MCF 10A (cell line): ENCODE measurements around the gene GCNT1. TPM values are rescaled to one million over a fixed set of nuclear protein-coding genes. Genes with fewer than 3 reads are reported as not detected.

ENCODE experiments used
- BruUV-seq: library from RNA; stranded (reverse); fragments of 400-500 nt; replicated peaks from 2 replicates; lab custom pipeline; 2021; lab: Mats Ljungman, UMichigan
- CTCF ChIA-PET: fragments of 300-600 bp; sonication (Branson Sonifier 250); formaldehyde crosslinking; extraction: SDS; loops from one replicate; lab custom pipeline; 2021; ENCODE audit warnings: antibody characterized with exemption, inconsistent platforms; lab: Yijun Ruan, JAX
- POLR2A ChIA-PET: fragments of 300-600, 350-650 bp; sonication (Branson Sonifier 250); formaldehyde crosslinking; extraction: SDS; loops from one replicate; lab custom pipeline; 2020; ENCODE audit warnings: antibody characterized with exemption, inconsistent platforms; lab: Yijun Ruan, JAX
- DNase-seq: peaks from one replicate; pipeline ENCODE4 v3.0.0-alpha.2; 2018; ENCODE audit not compliant: unreplicated experiment
- H3K27ac Mint-ChIP-seq: one replicate; pipeline ENCODE4 v1.8.0; 2022; ENCODE audit warnings: mild to moderate bottlenecking, low read depth, mixed read lengths; ENCODE audit not compliant: unreplicated experiment
- H3K27me3 Mint-ChIP-seq: one replicate; pipeline ENCODE4 v1.8.0; 2022; ENCODE audit warnings: mixed read lengths; ENCODE audit not compliant: insufficient read depth, unreplicated experiment
- H3K36me3 Mint-ChIP-seq: one replicate; pipeline ENCODE4 v1.8.0; 2022; ENCODE audit warnings: mild to moderate bottlenecking, moderate library complexity, mixed read lengths; ENCODE audit not compliant: insufficient read depth, unreplicated experiment
- H3K4me1 Mint-ChIP-seq: one replicate; pipeline ENCODE4 v1.8.0; 2022; ENCODE audit warnings: mixed read lengths; ENCODE audit not compliant: insufficient read depth, unreplicated experiment
- H3K4me3 Mint-ChIP-seq: one replicate; pipeline ENCODE4 v1.8.0; 2022; ENCODE audit warnings: mild to moderate bottlenecking, moderate library complexity, mixed read lengths; ENCODE audit not compliant: unreplicated experiment
- H3K9me3 Mint-ChIP-seq: one replicate; pipeline ENCODE4 v1.8.0; 2022; ENCODE audit warnings: mixed read lengths; ENCODE audit not compliant: unreplicated experiment
- intact Hi-C: fragments of 100-400 bp; cut with micrococcal nuclease; formaldehyde crosslinking; loops from 2 replicates; pipeline ENCODE4 v1.14.1; 2022
- total RNA-seq: library from RNA; stranded (reverse); gene quantifications from 2 replicates; pipeline ENCODE4 v1.2.3, GENCODE V29; 2022
- TF ChIP-seq, protein P1 (sequence below): fragments of 200-600 bp; IDR thresholded peaks from one replicate; pipeline ENCODE4 v1.8.0; 2022; ENCODE audit warnings: antibody characterized with exemption, mild to moderate bottlenecking; ENCODE audit not compliant: unreplicated experiment

GCNT1 gene
- total RNA-seq, 1 experiment from 2014 or later, result 11.5 TPM

DNA sequence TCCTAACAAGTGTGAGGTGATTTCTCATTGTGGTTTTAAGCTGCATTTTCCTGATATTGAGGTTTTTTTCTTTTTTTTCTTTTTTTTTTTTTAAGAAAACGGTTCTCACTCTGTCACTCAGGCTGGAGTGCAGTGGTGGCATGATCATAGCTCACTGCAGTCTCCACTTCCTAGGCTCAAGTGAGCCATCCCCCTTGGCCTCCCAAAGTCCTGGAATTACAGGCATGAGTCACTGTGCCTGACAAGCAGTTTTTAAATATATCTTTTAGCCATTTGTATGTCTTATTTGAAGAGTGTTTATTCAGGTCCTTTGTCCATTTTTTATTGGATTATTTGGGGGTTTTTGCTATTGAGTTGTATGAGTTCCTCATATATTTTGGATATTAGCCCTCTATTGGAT lies 53.8 kb downstream of the GCNT1 start:
- POLR2A ChIA-PET, result interaction anchor here (0.6 kb wide), 1 partner anchor 12 kb away, joined by 3 read pairs; no protein-coding TSS in a partner anchor
- Mint-ChIP-seq H3K4me3 (no peak overlapping the region), H3K9me3 (no peaks in the 10 kb centered on the region), H3K36me3 (peaks cover 8% of the 10 kb centered on the region), H3K27ac (no peak overlapping the region), H3K4me1 (no peaks in the 10 kb centered on the region), H3K27me3 (no peaks in the 10 kb centered on the region)
- TF ChIP-seq, protein P1, sequence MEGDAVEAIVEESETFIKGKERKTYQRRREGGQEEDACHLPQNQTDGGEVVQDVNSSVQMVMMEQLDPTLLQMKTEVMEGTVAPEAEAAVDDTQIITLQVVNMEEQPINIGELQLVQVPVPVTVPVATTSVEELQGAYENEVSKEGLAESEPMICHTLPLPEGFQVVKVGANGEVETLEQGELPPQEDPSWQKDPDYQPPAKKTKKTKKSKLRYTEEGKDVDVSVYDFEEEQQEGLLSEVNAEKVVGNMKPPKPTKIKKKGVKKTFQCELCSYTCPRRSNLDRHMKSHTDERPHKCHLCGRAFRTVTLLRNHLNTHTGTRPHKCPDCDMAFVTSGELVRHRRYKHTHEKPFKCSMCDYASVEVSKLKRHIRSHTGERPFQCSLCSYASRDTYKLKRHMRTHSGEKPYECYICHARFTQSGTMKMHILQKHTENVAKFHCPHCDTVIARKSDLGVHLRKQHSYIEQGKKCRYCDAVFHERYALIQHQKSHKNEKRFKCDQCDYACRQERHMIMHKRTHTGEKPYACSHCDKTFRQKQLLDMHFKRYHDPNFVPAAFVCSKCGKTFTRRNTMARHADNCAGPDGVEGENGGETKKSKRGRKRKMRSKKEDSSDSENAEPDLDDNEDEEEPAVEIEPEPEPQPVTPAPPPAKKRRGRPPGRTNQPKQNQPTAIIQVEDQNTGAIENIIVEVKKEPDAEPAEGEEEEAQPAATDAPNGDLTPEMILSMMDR, result no peak
- CTCF ChIA-PET, result interaction anchor here (0.6 kb wide), 1 partner anchor 56 kb away, joined by 3 read pairs; no protein-coding TSS in a partner anchor
- intact Hi-C loops, result loop anchor here (10.0 kb wide), 1 partner anchor 58 kb away; the partner anchor contains the start of gene GCNT1
- no TSS peak for BruUV-seq
- DNase-seq, result peak; percentile 32

DNA sequence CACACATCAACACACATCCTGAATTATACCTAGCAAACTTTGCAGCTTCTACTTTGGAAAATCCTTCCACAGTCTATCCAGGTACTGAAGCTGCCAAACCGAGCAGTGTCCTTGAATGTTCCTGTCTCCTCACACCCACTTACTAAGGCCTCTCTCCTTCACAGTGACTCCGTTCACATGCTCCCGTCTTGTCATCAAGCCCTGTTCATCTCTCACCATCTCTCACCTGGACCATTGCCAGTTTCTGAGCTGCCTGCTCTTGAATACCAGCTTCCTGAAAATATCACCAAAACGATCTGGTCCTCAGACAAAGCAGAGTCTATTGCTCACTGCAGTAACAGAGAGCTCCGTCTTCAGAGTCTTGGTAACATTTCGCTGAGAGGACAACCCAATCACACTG lies 57.4 kb downstream of the GCNT1 start:
- CTCF ChIA-PET, result no interaction called here

DNA sequence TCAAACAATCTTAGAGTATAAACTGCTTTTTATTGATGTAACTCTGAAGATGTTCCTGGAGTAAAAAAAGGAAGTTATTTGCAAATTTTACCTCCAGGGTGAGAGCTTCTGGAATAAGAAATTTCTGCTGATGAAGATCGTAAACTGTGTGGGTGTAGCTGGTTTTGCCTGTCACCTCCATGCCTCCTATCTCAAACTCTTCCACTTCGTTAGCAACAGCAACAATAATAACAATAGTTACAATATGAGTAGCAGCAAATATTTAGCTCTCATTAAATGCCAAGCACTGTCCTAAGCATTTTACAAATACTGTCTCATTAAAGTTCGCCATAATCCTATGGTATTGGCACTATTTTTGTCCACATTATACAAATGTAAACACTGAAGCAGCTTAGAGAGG lies 57.9 kb downstream of the GCNT1 start:
- intact Hi-C loops, result loop anchor here (10.0 kb wide), 1 partner anchor 62 kb away; the partner anchor contains the start of gene GCNT1
- no TSS peak for BruUV-seq
- POLR2A ChIA-PET, result no interaction called here
- Mint-ChIP-seq H3K27me3 (no peaks in the 10 kb centered on the region), H3K4me1 (peaks cover 22% of the 10 kb centered on the region), H3K36me3 (peaks cover 15% of the 10 kb centered on the region), H3K4me3 (no peak overlapping the region), H3K9me3 (no peaks in the 10 kb centered on the region), H3K27ac (no peak overlapping the region)
- TF ChIP-seq, protein P1, result no peak
- DNase-seq, result no peak
- CTCF ChIA-PET, result no interaction called here

More for the DNA sequence above, 57.4 kb downstream of the GCNT1 start:
- Mint-ChIP-seq H3K27me3 (no peaks in the 10 kb centered on the region), H3K36me3 (peaks cover 15% of the 10 kb centered on the region), H3K27ac (no peak overlapping the region), H3K9me3 (no peaks in the 10 kb centered on the region), H3K4me1 (peaks cover 17% of the 10 kb centered on the region), H3K4me3 (no peak overlapping the region)
- intact Hi-C loops, result loop anchor here (10.0 kb wide), 1 partner anchor 62 kb away; the partner anchor contains the start of gene GCNT1
- TF ChIP-seq, protein P1, result no peak
- POLR2A ChIA-PET, result no interaction called here
- no TSS peak for BruUV-seq
- DNase-seq, result no peak

DNA sequence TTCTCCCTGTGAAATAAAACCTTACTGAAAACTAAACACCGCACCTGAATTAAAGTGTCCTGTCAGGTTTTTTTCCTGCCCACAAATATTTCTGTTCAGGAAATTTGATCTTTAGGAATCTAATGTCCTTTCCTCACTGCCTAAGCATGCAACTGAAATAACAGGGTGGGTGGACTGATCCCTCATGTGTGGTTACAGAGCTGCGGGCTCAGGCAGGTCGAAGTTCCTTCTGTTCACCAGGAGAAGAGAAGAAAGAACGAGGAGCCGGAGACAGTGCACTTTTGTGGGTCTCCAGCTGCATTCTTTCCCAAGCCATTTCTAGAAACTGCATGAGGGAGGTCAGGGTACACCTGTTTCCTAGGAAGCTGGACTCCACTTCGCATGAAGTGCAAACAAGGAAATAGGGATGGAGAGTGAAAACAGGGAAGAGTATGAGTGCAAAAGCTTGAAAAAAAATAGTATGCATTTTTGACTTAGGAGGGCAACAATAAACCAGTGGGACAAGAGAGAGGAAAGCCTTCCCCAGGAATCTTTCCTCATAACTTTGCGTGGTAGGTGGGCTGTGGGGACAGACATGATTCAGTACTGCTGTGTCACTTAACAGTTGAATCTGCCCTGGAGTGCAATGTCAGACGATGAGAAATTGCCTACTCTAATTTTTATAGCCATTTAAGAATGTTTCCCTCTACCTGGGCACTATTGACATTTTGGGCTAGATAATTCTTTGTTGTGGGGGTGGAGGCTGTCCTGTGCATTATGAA lies 60.3 kb downstream of the GCNT1 start:
- ChIA-PET CTCF (no interaction called here), POLR2A (no interaction called here)
- Mint-ChIP-seq H3K4me3 (no peak overlapping the region), H3K36me3 (peaks cover 15% of the 10 kb centered on the region), H3K27ac (no peak overlapping the region), H3K27me3 (no peaks in the 10 kb centered on the region), H3K9me3 (no peaks in the 10 kb centered on the region), H3K4me1 (peaks cover 25% of the 10 kb centered on the region)
- TF ChIP-seq, protein P1, result no peak
- BruUV-seq, result no TSS peak
- no peak for DNase-seq
- intact Hi-C loops, result loop anchor here (10.0 kb wide), 1 partner anchor 64 kb away; the partner anchor contains the start of gene GCNT1
